Islet of Langerhans (tissue), 1 donor: ENCODE results near the gene CCDC50.
A peak's percentile ranks its signal among the peaks of the same experiment; 100 is the strongest.

Experiments
- FAIRE-seq: peaks from one replicate; lab custom pipeline; 2011; peaks lifted over from hg19 to GRCh38; lab: Jason Lieb, UNC

Gene CCDC50

DNA sequence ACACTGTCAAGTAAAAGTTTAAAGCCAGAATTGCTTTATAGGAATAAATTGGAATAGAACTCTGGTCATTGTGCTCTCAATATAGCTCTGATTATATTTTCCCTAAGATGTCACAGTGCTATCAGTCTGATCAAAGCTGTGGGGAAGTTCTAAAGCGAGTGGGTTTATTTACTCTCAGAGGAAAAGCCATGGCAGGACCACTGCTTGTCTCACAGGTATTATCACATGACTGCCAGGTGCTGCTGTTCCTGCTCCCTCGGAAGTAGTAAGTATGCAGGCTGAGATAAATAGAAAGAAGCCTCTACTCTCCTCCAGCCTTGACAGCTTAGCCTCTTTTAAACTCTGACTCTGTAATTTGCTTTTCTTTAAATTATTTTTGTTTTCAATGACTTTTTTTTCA is 50.3 kb downstream of the CCDC50 start:
- FAIRE-seq = no peak

DNA sequence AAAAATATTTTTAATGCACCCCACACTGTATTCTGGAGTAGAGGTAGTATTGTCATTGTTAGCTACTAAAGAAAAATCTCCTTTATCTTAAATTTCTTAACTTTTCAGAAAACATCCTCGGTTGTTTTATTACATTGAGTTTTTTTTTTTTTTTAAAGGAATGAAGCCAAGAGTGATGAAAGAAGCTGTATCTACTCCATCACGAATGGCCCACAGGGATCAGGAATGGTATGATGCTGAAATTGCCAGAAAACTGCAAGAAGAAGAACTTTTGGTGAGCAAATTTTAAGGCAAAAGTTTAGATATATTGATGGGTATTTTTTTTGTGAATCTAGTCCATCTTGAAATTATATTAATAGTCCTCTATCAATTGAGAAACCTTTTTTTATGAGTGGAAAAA is 50.8 kb downstream of the CCDC50 start:
- FAIRE-seq = no peak

DNA sequence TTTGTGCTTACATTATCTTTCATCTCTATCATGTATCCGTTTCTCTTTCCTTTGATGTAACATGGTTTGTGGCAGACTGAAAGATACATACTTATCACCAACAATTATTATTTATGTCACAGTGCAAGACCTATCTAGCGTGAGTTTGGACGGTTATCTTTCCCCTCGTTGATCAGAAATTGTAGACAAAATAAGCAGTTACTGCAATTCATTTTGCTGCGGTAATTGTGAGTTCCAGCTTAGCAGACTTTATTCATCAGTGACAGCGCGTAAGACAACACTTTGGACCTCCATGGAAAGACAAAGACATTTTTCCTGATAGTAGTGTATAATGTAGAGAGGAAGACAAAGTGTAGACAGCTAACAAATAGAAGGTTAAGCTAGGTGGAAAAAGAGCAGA is 52.1 kb downstream of the CCDC50 start:
- no peak for FAIRE-seq

DNA sequence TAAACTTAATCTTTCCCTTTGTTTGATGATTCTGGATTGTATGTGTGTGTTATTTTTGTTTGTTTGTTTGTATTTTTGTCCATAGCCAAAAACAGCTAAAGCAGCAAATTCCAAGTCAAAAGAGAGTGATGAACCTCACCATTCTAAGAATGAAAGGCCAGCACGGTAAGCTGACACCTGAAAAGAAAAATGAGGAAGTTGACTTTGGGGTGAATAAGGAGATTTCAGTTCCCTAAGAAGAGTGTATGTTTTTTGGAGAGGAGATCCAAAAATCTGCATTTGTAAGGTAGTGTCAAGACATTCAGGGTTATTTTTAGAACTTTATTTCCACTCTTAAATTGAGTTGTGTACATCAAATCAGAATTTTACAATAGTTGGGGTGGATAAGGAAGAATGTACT is 53.5 kb downstream of the CCDC50 start:
- no peak for FAIRE-seq

DNA sequence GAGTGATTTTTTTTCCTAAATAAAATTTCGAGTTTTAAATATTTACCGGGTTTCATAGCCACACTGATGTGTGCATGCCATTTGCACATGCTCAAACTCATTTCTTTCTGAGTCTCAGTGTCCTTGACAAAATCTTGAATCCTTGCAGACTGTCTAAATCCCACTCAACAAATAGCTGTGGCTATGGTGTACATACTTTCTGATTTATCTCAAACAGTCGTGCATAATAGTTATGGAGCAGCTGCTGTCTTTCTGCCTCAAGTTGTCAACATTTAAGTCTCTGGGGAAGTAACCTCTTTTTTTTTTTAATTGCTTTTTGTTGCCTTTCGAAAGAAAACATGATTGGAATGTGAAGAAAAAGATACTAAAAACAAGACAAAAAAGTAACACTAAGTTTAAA is 53.9 kb downstream of the CCDC50 start:
- no peak for FAIRE-seq

DNA sequence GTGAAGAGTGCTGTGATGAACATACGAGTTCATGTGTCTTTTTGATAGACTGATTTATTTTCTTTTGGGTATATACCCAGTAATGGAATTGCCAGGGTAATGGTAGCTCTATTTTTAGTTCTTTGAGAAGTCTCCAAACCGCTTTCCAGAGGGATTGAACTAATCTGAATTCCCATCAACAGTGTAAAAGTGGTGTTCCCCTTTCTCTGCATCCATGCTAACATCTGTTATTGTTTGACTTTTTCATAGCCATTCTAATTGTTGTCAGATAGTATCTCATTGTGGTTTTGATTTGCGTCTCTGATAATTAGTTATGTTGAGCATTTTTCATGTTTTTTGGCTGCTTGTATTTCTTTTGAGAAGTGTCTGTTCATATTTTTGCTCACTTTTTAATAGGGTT is 55.9 kb downstream of the CCDC50 start:
- FAIRE-seq = no peak

DNA sequence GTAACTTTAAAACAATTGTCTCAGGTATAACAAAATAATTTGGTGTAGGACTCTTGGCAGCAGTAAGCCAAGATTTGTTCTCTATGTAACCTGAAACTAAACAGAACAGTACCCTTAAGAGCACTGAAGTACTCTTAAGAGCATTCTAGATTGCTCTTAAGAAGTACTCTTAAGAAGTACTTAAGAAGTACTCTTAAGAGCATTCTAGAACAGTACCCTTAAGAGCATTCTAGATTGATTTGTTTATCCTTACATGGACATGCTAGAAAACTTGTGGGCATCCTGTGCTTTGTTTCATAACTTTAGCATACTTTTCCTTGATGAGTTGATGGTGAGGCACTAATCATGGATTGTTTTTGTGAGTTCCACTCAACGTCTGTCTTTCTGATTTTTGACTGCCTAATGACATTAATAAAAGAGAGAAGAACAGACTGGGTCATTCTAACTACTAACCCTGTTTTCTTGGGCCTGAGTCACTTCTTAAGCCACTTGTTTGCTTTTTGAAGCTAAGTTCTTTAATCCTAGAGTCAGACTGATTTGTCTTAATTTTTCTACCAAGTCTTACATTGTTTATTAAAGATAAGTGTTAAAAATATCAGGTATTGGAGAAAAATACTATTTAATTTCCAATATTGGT is 58.4 kb downstream of the CCDC50 start:
- FAIRE-seq = peak; percentile 5

DNA sequence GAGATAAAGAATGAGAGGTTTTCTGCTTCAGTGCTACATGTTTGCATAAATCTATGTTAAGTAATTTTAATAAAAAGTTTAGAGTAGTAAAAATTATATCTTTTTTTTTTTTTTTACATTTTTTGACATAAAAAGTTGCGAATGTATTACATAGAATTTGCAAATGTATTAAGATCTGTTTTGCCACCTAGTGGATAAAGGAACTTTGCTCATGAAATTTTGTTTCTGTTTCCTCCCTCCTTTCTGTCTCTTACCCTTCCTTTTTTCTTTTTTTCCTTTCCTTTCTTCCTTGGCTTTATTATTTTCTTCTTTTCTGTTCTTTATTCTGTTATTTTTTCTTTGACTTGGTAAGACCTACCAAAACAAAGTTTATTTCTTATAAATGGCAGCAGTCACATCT is 59.6 kb downstream of the CCDC50 start:
- FAIRE-seq = peak; percentile 69

DNA sequence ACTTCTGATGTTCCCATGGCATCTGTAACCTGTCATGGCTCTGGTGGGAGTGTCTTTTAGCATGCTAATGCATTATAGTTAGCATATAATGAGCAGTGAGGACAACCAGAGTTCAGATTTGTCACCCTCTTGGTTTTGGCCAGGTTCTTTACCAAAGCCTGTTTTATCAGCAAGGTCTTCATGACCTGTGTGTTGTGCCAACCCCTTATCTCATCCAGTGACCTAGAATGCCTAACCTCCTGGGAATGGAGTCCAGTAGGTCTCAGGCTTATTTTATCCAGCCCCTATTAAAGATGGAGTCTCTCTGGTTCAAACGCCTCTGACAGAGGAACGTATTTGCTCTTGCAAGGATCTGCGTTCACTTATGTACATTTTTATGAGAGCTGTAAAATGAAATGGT is 61.4 kb downstream of the CCDC50 start:
- FAIRE-seq = no peak

DNA sequence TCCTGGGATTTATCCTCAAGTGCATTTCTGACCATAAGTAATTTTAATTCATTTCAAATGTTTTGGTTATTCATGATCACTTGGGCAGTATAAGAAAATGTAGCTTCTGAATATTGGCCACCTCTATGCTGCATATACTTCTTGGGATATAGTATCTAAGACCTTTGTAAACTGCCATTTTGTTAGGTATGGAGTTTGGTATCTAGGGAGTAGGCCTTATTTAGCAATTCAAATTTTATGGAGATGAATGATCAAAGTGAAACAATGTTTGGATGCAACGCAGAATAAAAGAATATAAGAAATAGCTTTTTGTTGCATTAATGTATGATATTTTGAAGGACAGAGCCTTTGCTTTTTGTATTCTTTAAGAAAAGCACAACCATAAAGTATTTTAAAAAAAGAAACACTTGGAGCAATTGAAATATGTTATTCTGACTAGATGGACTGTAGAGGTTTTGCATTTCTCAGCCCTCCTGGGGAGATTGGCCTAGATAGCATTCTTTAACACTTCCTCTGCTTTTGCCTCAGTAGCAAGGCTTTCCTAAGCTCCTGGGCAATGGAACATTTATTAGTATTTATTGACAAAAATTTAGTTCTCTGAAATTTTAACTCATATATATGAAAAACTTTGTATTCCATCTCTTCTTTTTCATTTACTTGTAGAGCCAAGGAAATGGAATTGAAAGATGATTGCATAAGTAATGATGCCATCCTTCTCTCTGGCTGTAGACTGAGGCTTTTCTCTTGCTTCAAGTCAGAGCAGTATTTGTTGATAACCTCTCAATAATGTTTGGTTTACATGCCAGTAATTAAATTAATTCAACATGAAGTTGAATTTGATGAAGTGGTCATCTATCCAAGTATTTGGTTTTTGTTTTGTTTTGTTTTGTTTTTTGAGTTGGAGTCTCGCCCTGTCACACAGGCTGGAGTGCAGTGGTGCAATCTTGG is 62.9 kb downstream of the CCDC50 start:
- FAIRE-seq = no peak

DNA sequence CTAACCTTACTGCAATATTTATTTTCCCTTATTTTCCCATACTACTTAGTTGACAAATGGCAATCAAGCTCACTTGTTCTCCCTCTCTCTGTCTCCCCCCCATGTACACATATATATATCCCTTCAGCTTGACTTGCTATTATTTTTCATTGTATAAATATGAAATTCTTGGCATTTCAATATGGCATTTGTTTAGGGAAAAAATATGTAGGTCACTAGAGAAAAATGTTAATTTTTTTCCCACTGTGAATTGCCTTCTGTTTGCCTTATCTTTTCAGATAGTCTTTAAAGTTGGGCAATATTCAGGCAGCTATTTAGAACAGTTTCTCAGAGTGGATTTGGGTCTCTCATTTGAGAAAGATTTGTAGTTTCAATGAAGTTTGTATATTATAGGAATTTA is 64.0 kb downstream of the CCDC50 start:
- FAIRE-seq = no peak

DNA sequence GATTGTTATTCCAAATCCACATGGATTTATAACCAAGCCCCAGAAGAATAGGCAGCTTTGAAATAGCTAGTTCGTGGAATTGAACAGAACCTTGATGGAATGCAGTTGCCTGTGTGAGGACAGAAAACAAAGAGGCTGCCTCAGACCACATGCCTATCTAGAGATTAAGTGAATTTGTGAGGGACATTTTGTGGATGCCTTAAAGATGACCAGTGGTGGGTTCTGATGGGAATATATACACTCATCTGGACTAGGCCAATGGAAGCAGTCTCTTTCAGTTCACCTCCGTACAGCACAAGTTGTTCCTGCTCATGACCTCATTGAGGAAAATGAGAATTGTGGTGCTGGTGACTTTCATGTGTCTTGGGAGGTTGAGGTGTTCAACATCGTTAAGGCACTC is 68.6 kb downstream of the CCDC50 start:
- FAIRE-seq = no peak

DNA sequence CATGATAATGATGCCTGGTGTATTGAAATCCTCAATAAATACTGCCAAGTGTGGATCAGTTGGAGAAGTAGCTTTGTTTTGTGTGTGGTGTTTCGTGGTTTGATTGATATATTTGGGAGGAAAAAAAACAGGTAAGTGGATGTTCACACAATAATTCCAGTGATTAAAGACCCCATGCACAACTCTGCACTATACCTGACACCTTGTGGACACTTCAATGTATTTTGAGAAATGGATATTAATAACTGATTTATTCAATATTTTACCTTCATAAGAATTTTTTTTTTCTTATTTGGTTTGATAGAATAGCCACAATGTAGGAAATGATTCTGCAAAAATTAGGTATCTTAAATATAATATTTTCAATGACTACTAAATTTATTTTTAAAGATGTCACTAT is 69.4 kb downstream of the CCDC50 start:
- no peak for FAIRE-seq

DNA sequence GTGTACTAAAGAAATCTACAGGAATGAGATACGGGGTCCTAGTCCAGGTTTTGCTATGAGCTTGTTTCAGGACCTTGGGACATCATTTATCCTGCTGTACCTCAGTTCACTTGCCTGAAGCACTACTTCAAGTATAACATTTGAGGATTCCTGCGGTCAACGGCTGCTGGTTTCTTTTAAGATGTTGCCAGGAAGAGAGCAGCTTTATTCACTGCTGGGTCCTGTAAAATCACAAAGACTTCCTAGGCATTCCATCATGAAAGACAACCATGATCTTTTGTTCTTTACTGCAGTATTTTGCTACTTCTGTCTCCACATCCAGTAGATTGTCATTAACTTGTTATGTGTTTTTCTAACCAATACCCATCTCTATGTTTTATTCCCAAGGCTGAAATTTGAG is 70.7 kb downstream of the CCDC50 start:
- FAIRE-seq = no peak

DNA sequence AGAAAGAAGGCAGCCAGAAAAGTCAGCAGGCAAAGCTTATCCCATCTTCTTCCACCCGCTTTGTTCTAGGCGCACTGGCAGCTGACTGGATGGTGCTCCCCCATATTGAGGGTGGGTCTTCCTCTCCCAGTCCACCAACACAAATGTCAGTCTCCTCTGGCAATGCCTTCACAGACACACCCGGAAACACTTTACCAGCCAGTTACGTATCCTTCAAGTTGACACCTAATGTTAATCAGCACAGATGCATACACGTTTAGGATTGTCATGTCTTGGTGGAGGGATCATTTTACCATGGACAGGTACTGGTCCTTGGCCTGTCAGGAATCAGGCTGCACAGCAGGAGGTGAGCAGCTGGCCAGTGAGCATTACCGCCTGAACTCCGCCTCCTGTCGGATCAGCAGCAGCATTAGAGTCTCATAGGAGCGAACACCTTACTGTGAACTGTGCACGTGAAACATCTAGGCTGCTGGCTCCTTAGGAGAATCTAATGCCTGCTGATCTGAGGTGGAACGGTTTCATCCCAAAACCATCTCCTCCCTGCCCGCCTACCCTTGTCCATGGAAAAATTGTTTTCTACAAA is 72.7 kb downstream of the CCDC50 start:
- FAIRE-seq = no peak

DNA sequence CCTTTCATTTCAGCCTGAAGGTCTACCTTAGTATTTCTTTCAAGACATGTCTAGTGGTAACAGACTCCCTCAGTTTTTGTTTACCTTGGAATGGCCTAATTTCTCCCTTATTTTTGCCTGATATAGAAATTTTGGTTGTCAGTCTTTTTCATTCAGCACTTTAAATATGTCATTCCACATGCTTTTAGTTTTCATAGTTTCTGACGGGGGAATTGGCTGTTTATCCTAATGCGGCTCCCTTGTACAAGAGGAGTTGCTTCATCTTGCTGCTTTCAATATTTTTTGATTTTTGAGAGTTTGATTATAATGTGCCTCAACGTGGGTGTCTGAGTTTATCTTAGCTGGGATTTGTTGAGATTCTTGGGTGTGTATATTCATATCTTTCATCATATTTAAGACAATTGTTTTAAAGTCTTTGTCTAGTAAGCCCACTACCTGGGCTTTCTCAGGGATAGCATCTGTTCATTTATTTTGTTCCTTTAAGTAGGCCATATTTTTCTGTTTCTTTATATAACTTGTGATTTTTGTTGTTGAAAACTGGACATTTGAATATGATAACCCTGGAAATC is 80.7 kb downstream of the CCDC50 start:
- peak; percentile 21 for FAIRE-seq

DNA sequence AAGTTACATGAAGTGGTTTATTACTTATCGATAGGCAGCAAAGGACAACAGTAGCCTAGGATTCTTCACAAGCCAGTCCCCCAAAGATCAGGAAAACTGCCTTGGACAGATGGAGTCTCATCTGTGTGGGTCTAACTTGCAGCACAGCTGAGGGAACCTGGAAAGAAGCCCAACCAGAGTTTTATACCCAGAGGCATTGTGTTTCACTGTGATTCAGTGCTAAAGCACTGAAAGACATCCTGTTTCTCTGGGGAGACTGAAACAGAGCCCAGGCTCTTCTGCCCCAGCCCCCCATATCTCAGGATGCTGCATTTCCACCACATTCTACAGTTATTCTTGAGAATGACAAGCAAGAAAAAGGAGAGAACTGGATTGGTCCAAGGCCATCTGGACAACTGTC is 83.6 kb downstream of the CCDC50 start:
- FAIRE-seq = no peak

DNA sequence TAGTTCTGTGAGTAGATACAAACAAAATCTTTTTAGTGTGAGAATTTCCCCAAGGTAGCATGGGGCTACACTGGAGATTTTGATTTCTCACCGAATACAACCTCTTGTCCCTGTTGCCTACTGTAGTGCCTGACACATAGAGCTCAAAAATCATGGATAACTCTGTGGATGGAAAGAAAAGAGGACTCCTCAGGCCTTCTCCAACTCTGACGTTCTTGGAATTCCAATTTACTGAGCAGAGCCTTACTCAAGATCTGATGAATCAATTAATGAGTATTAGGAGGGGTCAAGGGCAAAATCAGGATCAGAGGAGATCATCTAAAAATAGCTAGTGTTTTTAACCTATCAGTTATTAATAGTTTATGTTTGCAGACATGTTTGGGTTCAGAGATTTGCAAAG is 85.1 kb downstream of the CCDC50 start:
- FAIRE-seq = no peak

DNA sequence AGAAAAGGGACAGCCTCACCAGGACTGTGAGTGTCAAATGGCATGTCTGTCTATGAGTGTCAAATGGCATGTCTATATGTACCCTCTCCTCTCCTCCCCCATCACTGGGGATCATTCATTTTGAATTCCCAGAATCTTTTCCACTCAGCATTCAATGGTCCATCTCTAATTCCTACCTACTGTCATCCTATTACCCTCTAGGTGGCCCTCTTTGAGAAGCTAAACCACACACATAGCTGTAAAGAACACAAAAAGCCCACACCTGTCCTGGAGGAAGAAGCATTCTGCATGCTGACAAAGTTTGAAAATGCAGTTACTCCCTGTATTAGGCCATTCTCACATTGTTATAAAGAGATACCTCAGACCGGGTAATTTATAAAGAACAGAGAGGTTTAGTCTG is 85.5 kb downstream of the CCDC50 start:
- FAIRE-seq = no peak

DNA sequence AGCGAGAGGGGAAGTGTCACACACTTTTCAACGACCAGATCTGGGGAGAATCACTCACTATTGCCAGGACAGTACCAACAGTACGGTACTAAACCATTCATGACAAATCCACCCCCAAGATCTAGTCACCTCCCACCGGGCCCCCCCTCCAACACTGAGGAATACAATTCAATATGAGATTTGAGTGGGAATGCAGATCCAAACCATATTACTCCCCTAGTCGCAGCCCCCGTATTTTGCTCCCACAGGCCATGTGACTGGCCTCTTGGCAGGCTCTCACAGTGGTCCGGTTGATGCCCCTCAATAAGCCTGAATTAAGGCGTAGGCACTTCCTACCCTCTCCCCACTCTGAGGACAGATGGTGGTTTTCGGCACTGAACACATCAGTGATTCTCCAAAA is 86.4 kb downstream of the CCDC50 start:
- no peak for FAIRE-seq

DNA sequence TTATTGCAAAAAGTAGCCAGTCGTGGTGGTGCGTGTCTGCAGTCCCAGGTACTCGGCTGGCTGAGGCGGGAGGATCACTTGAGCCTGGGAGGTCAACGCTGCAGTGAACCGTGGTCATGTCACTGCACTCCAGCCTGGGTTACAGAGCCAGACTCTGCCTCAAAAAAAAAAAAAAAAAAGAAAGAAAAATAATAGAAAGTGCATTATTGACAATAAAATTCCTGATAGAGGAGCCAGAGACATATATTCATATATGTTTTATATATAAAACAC is 88.2 kb downstream of the CCDC50 start:
- no peak for FAIRE-seq

DNA sequence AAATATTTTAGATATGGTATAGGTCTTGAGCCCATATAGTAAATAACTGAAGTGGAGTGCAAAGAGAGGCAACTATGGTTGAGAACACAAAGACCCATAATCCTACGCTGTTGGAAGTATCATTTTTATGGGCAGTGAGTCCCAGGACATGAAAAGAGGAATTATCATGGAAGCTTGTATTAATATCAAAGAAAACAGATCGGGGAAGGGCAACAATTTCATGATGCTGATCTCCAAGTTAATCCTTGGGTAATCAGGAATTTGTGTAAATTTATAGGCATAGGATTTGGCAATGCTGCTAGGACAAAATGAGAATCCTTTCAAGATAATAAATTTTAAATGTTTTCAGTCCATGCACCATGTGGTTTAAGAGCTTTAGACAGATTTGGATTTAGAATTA is 91.6 kb downstream of the CCDC50 start:
- no peak for FAIRE-seq

DNA sequence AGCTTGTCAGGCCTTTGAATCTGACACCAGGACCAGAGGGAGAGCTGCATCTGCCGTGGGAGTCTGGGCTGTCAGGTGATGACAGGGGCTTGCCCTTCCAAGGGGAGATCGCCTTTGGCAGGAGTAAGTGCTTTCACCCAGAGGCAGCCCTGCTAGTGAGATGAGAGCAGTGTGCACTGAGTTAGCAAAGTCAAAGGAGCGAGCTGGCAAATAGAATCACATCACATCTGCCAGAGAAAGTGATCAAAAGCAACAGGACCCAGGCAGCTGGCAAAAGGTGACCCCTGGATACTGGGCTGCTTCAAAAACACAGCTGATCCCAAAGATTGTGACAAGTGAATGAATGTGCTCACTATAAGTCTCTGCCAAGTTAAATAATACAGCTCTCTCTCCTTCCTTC is 95.7 kb downstream of the CCDC50 start:
- no peak for FAIRE-seq

DNA sequence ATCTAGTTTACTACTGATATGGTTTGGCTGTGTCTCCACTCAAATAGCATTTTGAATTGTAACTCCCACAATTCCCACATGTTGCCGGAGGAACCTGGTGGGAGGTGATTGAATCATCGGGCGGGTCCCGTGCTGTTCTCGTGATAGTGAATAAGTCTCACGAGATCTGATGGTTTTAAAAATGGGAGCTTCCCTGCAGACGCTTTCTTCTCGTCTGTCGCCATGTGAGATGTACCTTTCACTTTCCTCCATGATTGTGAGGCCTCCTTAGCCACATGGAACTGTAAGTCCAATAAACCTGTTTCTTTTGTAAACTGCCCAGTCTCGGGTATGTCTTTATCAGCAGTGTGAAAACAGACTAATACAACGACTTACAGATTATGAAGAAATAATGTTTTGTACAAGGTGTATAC is 96.1 kb downstream of the CCDC50 start:
- FAIRE-seq = no peak
